GM03348 (cell line): ENCODE data around the gene LSP1.

ENCODE experiments used
- DNase-seq: peaks from one replicate; pipeline ENCODE4 v3.0.0; 2012; ENCODE audit warnings: low spot score

The LSP1 gene

GRCh38 chr11:1837171-1838076 lies 15.5 kb upstream of the LSP1 start:
- peak; percentile 82 for DNase-seq

GRCh38 chr11:1838077-1838425 lies 14.8 kb upstream of the LSP1 start:
- no peak for DNase-seq

GRCh38 chr11:1838426-1839144 lies 14.3 kb upstream of the LSP1 start, which contains the start of gene TNNI2:
Gene TNNI2, plus strand, starts transcription at chr11:1838981. Its CDS starts 716 bp downstream, at chr11:1839697.
- no peak for DNase-seq

DNA sequence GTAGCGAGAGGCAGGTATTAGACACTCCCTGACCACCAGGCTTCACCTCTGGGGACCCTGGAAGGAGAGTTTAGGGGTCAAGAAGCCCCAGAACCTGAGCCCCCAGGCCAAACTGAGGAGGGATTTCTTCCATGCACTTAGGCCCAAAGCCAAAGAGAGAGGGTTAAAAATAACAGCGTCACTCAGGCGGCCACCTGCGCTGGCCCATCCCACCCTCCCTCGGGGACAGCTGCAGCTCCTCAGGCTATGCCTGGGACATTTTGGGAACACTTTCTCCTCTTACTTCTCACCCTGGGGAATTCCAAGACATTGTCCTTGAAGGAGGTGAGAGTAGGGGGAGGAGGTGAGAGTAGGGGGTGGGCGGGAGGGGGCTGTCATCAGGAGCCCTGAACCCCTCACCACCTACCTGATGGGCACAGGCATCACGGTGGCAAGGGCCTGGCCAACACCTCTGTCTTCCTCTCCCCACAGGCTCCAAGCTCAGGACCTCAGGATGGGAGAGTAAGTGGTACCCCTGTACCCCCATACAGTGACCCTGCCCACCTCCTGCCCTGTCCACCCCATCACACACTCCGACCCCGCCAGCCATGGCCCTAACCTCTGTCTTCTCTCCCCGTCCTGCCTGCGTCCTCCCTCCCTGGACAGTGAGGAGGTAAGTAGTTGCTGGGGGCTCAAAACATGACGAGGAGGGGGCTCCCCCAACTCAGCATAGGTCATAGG lies 13.5 kb upstream of the LSP1 start:
- DNase-seq = no peak

DNA sequence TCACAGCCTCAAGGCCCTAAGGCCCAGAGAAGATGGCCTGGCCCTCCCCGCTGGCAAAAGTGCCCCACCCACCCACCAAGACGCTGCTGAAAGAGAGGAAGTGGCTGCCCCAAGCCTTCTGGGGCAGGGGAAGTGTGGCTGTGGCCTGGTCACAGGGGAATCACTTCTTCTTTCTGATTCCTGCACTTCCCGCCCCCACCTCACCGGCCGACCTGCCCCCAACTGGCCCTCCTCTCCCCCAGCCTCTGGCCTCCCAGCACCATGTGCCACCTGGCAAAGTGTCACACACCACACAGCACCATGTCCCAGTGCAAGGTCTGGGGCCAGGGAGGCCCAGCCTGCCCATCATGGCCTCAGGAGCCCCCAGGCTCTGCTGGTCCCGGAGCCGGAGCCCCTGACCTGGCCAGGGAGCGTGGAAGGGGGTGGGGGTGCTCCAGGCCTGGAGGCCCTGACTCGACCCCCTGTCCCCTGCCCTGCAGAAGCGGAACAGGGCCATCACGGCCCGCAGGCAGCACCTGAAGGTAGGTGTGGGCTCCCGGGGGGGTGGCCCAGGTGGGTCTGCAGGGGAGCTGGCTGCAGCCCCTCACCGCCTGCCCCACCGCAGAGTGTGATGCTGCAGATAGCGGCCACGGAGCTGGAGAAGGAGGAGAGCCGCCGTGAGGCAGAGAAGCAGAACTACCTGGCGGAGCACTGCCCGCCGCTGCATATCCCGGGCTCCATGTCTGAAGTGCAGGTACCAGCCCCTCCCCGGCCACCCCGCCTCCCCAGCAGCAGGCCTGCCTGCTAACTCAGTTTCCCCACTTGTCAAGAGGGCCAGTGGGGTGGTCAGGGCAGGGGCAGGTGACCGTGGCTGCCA lies 12.7 kb upstream of the LSP1 start:
- DNase-seq = no peak

GRCh38 chr11:1840780-1841480 lies 12.0 kb upstream of the LSP1 start:
- DNase-seq = no peak

- DNase-seq = no peak
Measured at GRCh38 chr11:1841511-1842148, 11.3 kb upstream of the LSP1 start.

GRCh38 chr11:1842149-1843097 lies 10.5 kb upstream of the LSP1 start:
- DNase-seq = no peak

GRCh38 chr11:1843098-1843473 lies 9.8 kb upstream of the LSP1 start:
- DNase-seq = no peak

GRCh38 chr11:1843796-1844195 lies 9.1 kb upstream of the LSP1 start:
- DNase-seq = no peak

DNA sequence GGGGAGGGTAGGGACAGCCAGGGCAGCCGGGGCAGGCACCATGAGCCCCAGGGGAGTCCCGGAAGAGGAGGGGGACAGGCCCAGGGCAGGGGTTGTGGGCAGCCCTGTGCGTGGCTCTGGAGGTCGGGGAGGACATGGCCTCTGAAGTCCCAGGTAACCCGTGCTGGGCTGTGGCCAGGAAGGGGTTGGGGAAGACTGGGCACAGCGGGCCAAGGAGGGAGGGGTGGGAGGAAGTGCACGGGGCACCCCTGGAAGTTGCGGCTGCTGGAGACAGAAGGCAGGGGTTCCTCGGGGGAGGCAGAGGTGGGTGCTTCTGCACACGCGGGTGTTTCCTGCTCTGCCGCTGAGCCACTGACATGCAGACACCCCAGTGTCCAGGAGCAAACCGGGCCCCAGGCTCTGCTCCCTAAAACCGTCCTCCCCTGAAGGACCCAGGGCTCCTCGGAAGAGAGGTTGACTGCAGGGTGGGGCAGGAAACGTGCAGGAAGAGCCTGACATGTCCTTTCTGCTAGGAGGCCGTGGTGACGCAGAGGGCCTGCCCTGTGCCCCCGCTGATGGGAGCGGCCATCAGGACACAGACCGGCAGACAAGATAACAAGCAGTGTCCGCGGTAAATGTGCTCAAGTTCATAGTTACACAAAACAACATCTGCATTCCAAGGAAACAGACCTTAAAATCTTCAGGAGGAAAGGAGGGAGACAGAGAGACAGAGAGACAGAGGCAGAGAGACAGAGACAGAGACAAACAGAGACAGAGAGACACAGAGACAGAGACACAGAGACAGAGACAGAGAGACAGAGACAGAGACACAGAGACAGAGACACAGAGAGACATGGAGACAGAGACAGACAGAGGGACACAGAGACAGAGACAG lies 8.4 kb upstream of the LSP1 start:
- no peak for DNase-seq

GRCh38 chr11:1845095-1845429 lies 7.8 kb upstream of the LSP1 start:
- no peak for DNase-seq

- no peak for DNase-seq
Measured at GRCh38 chr11:1845561-1846452, 7.1 kb upstream of the LSP1 start.

DNA sequence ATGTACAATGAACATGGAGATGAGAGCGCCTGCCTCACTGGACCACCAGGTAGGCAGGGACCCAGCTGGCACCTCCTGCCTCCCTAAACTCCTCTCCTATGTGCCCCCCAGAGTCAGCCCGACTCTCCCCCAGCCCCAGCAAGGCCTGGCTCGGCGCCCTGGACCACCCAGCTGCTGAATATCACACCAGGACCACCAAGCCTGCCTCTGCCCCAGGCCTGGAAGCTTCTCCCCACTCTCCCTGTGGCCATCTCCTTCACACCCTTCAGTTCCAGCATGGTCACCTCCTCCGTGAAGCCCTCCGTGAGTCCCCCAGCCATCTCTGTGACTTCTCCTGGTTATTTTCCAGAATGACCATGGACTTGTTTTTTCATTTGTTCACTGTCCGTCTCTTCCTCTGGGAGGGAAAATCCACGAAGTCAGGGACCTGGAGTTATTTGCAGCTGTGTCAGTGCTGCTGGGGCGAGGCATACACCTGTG lies 6.4 kb upstream of the LSP1 start:
- no peak for DNase-seq

GRCh38 chr11:1847006-1847735 lies 5.7 kb upstream of the LSP1 start:
- DNase-seq = no peak

DNA sequence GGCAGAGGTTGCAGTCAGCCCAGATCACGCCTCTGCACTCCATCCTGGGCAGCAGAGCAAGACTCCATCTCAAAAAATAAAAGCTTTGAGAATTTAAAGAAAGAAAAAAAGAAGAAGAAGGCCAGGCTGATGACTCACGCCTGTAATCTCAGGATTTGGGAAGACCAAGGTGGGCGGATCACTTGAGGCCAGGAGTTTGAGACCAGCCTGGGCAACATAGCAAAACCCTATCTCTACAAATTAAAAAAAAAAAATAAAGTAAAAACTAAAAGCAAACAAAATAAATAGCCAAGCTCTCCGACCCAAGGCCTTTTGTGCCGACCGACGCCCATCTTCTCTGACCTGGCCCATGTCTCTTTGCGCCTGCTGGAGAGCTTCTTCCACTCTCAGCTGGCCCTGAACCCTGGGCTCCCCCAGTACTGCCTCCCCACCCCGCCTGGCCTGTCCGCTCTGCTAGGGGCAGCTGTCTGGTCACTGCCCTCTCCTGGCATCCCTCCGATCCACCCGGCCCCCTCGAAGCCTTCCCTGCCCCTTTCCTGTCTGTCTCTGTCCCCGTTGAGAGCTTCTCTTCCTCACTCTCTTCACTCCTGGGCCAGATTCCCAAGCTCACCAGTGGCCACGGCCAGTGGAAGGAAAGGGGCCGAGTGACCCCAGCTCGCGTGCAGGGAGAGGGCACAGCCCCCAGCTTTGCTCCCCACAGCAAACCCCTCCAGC lies 4.8 kb upstream of the LSP1 start:
- DNase-seq = no peak
